ENCODE data around the gene KRT7.

GRCh38 chr12:52209321-52209720, 23.7 kb upstream of the KRT7 start:
- TF ChIP-seq, protein P1, sequence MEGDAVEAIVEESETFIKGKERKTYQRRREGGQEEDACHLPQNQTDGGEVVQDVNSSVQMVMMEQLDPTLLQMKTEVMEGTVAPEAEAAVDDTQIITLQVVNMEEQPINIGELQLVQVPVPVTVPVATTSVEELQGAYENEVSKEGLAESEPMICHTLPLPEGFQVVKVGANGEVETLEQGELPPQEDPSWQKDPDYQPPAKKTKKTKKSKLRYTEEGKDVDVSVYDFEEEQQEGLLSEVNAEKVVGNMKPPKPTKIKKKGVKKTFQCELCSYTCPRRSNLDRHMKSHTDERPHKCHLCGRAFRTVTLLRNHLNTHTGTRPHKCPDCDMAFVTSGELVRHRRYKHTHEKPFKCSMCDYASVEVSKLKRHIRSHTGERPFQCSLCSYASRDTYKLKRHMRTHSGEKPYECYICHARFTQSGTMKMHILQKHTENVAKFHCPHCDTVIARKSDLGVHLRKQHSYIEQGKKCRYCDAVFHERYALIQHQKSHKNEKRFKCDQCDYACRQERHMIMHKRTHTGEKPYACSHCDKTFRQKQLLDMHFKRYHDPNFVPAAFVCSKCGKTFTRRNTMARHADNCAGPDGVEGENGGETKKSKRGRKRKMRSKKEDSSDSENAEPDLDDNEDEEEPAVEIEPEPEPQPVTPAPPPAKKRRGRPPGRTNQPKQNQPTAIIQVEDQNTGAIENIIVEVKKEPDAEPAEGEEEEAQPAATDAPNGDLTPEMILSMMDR (IDR thresholded peaks at IDR 0.05): no peak
- no peak for TF ChIP-seq POLR2A (IDR thresholded peaks at IDR 0.05)

Data from body of pancreas (tissue), 4 donors.